Ammon's horn (tissue), 1 donor: ENCODE data around the gene MMAB.

ENCODE experiments used
- DNase-seq: peaks from one replicate; pipeline ENCODE4 v3.0.0-alpha.2; 2016; ENCODE audit warnings: low spot score

MMAB gene

DNA sequence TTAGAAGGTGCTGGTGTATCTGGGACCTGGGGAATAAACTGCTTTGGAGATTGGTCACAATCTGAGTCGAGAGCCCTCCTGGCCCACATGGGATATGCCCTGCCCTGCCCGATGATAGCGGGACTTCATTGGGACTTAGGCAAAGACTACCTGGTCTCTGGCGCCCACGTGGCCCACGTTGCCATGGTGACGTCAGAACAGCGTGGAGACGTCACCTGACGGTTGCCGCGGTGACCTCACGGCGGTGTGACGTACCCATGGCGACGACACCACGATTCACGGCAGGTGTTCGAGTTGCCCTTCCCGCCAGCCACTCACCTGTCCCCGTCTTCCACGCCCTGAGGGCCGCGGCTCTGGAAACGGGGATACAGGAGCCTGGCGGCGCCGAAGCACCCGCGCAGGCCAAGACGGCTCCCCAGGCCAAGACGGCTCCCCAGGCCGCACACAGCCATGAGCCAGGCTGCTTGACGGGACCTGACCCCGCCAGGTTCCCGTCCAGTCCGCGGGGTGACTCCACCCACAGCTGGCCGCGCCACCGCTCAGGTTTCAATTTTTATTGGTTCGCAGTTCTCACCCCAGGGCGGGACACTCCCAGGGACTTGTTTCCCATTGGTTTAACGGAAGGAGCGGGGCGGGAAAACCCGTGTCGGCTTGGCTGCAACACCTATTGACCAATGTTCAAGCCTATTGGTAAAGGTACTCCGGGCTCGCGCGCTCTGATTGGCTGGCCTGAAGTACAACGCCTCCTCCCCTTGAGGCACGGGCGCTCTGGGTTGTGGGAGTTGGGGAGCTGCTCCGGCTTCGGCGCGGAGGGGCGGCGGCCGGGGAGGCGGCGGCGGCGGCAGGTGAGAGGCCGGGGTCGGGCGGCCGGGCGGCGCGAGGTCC is at the start of gene MMAB, which contains the start of gene MVK:
TSS of gene MMAB (minus strand) at position 476 of the 885 bp plus-strand sequence. CDS start at position 452, 24 bp downstream.
TSS of gene MVK (plus strand) at position 766 of the 885 bp plus-strand sequence. CDS start 1,029 bp downstream, outside the sequence.
- peak; percentile 99 for DNase-seq

DNA sequence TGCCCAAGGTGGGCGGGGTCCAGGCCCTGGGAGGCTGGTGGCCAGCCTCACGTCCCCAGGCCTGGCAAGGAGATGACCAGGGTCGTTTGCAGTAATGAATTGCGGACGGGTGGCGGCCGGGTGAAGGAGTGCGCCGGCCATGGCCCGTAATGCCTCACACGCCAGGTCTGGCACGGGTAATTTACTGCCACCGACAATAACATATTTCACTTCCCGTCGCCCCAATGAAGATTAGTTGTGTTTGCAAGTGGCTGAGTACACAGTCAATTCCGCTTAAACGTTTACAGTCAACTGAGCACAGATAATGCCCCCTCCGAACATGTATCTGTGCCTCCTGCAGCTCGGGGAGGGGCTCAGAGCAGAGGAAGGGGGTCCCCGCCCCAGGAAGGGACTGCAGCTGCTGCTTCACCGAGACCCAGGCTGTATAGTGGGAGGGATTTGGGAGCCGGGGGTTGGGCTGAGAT is 48.6 kb upstream of the MMAB start:
- no peak for DNase-seq

DNA sequence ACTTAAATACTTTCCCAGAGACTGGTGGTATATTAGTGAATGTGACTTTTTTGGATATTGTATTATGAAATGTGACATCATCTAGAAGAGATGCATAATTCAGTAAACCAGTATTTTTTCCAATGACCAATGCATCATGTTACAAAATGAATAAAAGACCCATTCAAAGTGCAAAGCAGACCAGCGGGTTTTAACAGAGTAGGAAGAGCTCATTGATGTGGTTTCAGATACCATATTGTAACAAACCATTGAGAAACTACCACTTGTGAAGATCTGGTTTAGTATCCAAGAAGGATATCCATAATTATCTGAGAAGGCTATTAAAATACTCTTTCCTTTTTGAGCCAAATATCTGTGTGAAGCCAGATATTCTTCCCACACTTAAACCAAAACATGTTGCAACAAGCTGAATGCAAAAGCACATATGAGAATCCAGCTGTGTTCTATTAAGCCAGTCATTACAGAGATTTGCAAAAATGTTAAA is 47.9 kb upstream of the MMAB start:
- no peak for DNase-seq

DNA sequence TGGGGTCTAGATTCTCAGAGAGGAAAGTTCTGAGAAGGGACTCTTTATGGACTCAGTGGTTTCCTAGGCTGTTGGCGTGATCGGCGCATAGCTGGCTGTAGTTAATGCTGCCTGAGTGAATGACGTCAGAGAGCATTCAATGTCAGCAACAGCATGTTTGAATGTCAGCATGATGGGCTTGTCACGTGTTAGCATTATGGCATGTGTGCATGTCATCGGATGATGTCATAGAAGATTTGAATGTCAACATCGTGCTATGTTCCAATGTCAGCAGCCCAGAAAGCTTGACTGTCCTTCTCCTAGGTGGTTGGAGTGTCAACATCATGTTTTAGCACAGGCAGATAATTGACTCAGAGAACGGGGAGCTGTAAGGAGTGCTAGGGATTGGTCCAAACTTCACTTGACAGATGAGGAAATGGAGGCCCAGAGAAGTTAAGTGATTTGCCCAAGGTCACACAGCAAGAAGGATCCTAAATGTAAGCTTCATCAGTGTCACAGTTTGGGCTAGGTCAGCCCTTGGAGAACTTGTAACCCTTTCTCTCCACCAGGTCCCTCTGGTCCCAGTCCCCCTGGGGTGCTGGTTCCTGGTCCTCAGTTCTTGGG is 45.8 kb upstream of the MMAB start:
- no peak for DNase-seq

DNA sequence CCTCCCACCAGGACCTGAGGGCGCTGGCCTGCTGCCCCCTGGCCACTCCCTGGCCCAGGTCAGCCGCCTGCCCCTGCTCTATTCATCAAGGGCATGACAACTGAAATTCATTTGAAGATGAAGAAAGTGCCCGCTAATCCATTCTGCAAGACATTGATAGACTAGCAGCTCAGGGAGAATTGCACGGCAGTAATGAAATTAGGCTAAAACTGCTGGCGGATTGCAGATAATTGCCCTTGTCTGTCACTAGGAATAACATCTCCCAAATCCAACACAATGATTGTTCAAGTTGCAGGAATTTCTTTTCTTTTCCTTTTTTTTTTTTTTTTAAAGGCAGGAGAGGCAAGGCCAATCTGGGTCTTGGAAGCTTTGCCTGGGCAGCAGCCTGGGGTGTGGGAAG is 44.8 kb upstream of the MMAB start:
- no peak for DNase-seq

DNA sequence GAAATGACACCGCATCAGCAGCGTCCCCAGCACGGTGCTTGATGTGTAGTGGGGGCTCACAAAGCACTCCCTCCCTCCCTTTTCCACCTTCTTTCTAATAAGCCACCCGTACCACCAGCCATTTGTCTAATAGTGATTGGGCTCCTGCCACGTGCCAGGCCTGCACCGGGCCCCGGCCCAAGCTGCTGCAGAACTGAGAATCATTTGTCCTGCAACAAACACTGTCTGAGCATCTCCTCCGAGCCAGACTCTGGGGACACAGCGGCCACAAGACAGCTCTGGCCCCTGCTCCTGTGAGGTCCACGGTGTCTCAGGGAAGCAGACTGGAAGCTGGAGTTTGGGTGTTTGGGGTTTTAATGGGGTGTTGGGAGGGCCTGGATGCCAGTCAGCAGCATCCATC is 44.2 kb upstream of the MMAB start:
- peak; percentile 93 for DNase-seq

DNA sequence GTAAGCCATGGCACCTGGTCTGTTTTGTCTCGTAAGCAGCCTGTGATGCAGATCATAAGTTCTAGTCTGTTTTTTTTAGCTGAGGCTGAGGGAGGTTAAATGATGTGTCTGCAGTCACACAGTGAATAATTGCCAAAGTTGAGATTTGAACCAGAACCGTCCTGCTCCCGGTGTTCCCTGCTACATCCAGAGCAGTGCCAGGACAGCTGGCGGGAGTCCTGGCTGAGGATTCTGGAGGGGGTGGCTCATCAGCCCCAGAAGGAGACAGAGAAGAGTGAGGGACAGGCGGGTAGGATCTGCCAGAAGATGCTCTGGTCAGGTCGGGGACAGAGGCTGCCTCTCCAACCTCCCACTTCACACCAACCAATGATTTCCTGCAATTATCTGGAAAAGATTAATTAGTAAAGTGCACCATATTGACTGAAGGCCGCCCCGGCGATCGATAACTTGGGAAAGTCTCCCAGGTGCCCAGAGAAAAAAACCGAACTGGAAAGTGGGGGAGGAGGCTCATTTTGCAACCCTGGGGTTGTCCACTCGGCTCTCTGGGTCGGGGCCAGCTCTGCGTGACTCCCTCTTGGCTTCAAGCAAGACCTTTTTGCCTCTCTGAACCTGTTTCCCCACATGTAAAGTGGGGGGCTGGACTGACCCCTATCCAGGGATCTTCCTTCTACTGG is 42.4 kb upstream of the MMAB start:
- DNase-seq = no peak

DNA sequence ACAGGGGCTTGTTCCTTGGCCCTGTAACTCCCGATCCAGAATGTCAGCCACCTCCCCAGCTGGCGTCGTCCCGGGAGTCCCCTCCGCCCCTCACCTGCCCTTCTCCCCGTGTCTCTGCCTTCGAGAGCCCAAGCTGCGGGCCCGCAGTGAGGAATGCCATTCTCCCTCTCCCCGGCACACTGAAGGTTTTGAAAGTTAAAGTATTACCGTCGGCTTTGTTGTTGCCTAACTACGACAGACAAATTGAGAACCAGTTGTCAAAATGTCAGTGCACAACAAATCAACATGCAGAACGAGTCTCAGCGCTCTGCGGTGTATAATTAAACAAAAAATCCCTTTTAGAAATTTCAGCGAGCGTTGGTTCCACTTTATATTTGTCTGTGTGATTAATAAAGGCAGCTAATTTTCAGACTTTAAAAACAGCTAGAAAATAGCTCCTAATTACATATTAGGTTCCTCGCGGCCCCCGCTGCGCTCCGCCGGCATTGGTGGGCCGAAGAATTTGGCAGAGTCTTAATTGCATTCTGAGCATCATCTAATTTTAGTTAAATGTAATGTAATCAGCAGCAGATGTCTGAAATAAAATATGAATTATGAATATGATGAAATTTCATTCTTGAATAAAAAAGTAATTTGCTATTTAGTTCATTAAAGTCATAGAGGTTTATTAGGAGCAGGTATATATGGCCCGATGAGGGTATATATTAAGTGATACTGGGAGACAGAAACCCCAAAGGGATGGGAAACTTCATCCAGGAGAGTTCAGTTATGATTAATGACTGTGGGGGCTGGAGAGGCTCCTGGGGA is 40.5 kb upstream of the MMAB start:
- DNase-seq = no peak

DNA sequence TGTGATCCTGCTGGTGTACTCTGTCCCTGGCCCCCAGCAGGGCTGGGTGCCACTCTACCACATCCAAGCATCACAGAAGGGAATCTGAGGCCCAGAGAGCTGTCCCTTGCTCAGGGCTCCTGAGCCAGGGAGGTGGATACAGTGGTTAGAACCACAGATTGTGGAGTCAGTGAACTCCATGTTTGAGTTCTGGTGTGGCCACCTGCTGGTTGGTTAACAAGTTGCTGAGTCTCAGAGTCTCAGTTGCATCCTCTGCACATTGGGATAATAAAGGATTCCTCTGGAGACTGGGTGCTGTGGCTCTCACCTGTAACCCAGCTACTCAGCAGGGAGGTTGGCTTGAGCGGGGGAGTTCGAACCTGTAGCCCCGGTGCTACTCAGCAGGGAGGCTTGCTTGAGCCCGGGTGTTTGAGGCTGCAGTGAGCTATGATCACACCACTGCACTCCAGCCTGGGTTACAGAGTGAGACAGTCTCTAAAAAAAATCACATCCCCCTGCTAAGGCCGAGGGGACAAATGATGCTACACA is 39.7 kb upstream of the MMAB start:
- no peak for DNase-seq

DNA sequence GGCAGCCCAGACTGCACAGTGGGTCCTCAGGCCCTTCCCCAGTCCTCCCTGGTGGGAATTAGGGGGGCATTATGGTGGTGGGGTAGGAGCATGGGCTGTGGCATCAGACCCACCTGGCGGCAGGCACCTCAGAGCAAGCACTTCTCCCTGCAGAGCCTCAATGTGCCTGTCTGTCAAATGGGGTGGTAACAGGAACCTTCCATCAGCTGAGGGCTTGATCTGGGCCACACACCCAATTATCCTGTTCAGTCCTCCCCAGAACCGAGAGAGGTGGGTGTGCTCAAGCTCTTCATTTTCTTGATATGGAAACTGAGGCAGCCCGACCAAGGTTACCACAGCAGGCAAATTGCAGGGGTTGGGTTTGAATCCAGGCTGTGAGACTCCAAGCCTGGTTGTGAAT is 38.7 kb upstream of the MMAB start:
- DNase-seq = no peak

DNA sequence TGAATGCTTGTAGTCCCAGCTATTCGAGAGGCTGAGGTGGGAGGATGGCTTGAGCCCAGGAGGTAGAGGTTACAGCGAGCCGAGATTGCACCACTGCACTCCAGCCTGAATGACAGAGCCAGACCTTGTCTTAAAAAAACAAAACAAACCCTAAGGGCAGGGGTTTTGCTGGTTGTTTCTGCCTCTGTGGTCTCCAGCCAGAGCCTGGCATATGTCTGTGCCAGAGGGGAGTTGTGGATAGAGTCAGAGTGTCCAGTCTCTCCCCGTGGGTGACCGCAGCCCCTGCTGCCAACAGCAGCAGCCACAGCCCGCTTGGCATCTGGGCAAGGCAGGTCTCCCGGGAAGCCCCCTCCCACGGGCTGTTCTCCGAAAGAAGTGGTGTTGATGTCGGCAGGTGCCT is 37.9 kb upstream of the MMAB start:
- DNase-seq = no peak

DNA sequence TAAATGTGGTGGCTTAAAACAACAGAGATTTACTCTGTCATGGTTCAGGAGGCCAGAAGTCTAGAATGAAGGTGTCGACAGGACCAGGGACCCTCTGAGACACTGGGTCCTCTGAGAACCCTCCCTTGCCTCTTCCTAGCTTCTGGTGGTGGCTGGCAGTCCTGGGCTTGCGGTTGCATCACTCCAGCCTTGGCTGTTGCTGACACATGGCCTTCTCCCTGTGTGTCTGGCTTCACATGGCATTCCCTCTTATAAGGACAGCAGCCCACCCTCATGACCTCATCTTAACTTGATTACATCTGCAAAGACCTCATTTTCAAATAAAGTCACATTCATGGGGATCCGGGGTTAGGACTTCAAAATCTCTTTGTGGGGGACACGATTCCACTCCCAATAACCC is 37.2 kb upstream of the MMAB start:
- no peak for DNase-seq

DNA sequence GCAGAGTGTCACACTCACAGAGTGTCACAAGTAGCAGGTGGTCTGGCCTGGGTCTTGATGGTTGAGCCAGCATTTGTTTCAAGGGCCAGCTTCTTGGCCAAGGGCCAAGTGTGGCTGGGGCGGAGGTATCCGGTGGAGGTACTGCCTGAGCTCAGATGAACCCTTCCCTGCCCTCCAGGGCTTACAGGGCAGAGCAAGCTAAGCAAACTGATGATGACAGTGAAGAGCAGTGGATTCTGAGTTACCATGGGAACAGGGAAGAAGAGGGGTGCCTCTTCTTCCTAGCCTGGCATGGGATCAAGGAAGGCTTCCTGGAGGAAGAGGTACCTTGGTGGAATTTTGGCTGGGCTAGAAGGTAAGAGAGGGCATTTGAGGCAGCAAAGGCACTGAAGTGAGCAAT is 36.0 kb upstream of the MMAB start:
- no peak for DNase-seq

DNA sequence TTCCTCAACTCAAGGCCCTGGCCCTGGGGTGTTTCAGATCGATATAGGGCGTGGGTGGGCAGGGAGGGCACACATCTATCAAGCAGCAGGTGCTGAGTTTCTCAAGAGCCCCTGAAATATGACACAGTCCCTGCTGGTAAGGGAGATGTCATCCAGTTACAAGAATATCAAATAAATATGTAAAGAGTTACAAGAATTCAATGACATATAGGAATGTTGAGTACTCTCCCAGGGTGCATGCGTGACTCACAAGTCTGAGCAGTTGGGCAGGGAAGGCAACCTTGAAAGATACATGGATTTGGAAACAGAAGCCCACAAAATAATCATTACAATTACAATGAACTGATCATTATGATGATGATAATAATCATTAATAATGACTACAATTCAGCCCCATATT is 35.5 kb upstream of the MMAB start:
- no peak for DNase-seq

DNA sequence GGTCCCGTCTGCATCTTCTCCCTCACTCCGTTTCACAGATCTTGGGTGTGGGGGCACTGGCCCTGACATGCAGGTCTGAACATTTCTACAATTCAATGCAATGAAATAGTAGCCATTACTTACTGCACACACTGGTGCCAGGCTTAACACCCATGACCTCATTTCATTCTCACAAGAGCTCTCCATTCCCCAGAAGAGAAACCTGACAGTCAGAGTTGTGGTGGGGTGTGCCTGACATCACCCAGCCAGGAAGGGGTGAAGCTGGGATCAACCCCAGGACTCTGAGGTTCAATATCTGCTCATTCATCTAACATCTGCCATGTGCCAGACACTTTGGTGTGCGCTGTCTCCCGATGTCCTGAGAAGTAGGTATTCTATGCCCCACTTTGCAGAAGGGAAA is 35.0 kb upstream of the MMAB start:
- no peak for DNase-seq

DNA sequence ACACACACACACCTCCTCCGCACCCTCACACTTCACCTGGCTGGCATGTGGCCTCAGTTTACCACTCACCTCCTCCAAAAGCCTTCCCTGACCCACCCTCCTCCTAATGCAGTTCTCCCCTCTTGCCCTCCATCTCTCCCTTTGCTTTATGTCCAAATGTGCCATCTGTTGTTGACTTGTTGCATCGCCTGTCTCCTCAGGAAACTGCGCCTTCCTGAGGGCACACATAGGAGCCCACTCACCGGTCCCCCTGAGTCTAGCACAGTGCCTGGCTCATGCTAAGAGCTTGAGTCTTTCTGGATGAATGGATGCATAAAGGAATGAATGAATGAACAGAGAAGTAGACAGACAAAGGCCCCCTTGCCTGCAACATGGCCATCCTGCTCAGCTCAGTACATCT is 34.3 kb upstream of the MMAB start:
- DNase-seq = no peak

DNA sequence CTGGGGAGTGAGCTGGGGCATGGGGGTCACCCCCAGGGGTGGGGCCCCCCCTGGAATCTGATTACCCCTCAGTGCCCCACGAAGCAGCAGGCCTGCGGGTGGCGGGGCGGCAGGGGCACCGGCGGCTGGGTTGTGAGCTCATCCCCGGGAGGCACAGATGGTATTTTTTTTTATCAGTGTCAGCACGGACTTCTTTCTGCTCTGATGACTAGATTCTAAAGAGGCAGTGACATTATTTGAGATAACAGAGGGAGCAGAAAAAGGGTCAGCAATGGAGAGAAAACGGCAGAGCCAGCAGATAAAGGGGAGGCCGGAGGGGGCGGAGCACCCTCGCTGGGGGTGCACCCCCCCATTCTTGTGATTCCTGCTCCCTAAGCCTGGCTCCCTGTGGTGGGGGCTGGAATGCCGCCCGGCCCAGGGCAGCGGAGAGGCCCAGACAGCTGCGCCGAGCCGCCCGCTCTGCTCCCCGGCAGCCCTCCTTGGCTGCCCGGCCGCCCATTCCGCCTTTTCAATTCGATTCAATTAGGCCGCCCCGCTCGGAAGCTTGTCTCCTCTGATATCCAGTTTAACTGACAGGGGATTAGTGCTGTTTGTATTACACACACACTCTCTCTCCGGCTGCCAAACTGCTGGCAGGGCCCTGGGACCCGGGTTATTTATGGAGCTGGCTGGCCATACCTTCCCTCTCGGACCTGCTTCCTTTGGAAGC is 33.2 kb upstream of the MMAB start:
- peak; percentile 78 for DNase-seq

DNA sequence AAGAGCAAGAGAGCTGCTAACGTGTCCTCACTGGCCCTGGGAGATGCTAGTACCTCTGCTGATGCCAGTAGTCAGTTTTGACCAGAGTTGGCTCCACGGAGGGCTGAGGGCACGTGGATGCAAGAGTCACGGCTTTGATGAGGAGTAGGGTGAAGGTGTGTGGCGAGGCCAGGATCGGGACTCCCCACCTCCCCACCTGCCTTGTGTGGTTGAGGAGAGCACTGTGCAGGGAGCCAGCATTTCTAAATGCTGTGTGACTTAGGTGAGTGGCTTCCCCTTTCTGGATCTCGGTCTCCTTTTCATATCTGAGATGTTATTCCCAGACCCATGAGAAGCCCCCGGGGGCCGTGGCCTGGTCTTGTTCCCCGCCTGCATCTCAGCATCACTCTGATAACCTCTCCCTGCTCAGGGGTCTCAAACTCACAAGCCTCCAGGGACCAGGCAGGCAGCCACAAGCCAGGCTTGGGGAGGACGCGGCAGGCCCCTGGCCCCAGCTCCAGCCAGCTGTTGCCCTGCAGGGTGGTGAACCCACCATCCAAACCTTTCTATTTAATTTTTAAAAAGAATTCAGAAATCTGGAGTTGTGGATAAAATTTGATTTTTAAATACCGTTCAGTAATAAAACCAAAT is 32.4 kb upstream of the MMAB start:
- no peak for DNase-seq

DNA sequence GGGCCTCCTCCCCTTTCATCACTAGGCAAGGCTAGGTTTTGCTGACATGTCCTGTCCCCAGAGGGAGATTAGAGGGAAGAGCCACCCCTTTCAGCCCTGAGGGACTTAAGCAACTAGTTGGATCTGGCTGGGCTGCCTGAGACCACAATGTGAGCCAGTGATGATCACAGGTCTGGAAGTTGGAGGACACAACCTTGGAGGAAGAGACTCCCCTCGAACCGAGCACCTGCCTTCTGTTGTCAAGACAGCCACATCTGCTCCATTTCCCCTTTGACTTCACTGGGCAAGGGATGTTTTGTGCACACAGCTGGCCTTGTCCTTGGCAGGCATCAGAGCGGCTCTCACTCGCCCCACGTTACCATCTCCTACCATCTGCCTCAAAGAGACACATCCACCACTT is 31.7 kb upstream of the MMAB start:
- DNase-seq = no peak

DNA sequence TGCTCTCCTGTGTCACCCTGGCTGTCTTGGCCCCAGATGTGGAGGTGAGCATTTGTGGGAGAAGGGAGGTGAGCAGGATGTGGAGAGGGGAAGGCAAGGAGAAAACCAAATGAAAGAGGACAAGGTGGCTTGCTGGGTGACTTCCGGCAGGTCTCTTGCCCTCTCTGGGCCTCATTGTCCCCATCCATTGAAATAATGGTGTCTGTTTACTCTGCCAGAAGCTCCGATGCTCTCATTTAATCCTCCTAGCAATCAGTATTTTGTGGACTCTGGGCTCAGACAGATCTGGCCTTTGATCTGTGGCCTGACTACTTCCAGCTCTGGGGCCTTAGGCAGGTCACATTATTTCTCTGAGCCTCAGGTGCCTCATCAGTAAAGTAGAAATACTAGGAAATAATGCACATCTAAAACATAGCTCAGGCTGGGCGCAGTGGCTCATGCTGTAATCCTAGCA is 30.9 kb upstream of the MMAB start:
- DNase-seq = no peak
